ENCODE data around the gene DYTN.

- TF ChIP-seq CTCF (IDR thresholded peaks at IDR 0.05 in 2 of 3, conservative IDR thresholded peaks at IDR 0.05 in 1 of 3; ENCODE audit: borderline replicate concordance in 1 of 3, insufficient read depth in 1 of 3, low read depth in 2 of 3, low read length in 2 of 3) (0 out of 6 replicates have a peak, but pooled peaks of 1 of the 3 experiments have one; percentile 14), SP1 (IDR thresholded peaks at IDR 0.05; ENCODE audit: low read depth) (no peak), POLR2AphosphoS5 (IDR thresholded peaks at IDR 0.05; ENCODE audit: low read depth, low read length) (no peak), EZH2 (IDR thresholded peaks at IDR 0.05) (no peak), POLR2A (IDR thresholded peaks at IDR 0.05; ENCODE audit: borderline replicate concordance, extremely low read depth, insufficient read depth, insufficient read length) (no peak)
Measured at GRCh38 chr2:206764673-206765241, 46.6 kb upstream of the DYTN start.

Data from HCT116 (cell line).